ENCODE data around the gene SLC12A4.
"Not testable (repeated sequence)": the region's sequence is repeated elsewhere in the genome, so short reads cannot be mapped to it uniquely, and the experiment has no call there.

The SLC12A4 gene

DNA sequence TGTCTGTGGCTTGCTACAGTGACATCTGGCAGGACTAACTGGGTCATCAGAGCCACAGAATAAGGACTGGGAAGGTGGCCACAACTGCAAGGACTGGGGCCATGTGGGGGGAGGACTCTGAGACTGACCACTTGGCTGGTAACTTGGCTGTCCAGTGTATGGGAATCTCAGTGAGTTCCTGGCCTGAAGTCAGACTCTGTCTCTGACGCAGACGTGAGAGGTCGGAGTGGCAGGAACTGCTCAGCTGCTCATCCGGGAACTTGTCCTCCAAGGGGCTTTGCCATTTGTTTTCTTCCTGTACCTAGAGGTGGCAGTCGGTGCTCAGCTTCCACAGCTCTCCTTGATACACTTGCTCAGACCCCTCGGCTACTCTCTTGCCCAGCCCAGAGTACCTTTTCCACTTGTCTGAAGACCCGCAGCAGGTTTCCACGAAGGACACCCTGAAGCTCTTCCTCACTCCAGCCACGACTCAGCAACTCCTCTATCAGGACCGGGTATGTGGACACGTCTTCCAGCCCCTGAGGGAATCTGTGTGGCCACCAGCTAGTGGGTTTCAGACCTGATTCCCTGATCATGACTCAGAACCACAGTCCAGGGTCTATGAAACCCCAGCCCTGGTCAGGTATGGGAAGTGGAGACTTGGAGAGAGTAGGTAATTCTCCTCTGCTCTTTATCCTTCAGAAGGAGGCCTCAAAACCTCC is 19.2 kb upstream of the SLC12A4 start:
- Histone ChIP-seq H3K4me1 (ENCODE audit: control insufficient read depth, insufficient read depth, low read length) (peaks cover 5% of the 10 kb centered on the region; the same call in 1 of the 2 replicates), H3K27ac (ENCODE audit: low read depth, low read length) (no peak overlapping the region), H3K4me3 (ENCODE audit: low read depth, low read length) (no peak overlapping the region), H3K27me3 (ENCODE audit: control insufficient read depth, insufficient read depth, low read length) (peaks cover 6% of the 10 kb centered on the region), H3K36me3 (ENCODE audit: control insufficient read depth, insufficient read depth, low read length) (no peaks in the 10 kb centered on the region), H3K9ac (ENCODE audit: low read length) (no peak overlapping the region), H3K9me3 (ENCODE audit: control insufficient read depth, insufficient read depth, low read depth, low read length) (no peaks in the 10 kb centered on the region)

DNA sequence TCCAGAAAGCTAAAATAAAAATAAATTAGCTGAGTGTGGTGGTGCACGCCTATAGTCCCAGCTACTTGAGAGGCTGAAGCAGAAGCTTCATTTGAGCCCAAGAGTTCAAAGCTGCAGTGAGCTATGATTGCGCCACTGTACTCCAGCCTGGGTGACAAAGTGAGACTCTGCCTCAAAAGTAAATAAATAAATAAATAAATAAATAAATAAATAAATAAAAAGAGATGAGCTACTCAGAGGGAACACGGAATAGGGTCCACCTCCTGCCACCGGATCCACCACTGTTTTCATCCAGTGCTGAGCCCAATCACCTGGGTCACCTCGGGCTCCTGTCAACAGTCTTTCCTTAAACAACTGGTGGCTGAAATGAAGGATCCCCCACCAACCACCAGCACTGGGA is 18.5 kb upstream of the SLC12A4 start:
- no peak overlapping the region for H3K27ac ChIP-seq (ENCODE audit: low read depth, low read length)
- no peaks in the 10 kb centered on the region for H3K36me3 ChIP-seq (ENCODE audit: control insufficient read depth, insufficient read depth, low read length)
- no peak overlapping the region for H3K9ac ChIP-seq (ENCODE audit: low read length)
- no peaks in the 10 kb centered on the region for H3K27me3 ChIP-seq (ENCODE audit: control insufficient read depth, insufficient read depth, low read length)
- peaks cover 5% of the 10 kb centered on the region; the same call in 1 of the 2 replicates for H3K4me1 ChIP-seq (ENCODE audit: control insufficient read depth, insufficient read depth, low read length)
- H3K4me3 ChIP-seq (ENCODE audit: low read depth, low read length) = no peak overlapping the region
- no peaks in the 10 kb centered on the region for H3K9me3 ChIP-seq (ENCODE audit: control insufficient read depth, insufficient read depth, low read depth, low read length)

DNA sequence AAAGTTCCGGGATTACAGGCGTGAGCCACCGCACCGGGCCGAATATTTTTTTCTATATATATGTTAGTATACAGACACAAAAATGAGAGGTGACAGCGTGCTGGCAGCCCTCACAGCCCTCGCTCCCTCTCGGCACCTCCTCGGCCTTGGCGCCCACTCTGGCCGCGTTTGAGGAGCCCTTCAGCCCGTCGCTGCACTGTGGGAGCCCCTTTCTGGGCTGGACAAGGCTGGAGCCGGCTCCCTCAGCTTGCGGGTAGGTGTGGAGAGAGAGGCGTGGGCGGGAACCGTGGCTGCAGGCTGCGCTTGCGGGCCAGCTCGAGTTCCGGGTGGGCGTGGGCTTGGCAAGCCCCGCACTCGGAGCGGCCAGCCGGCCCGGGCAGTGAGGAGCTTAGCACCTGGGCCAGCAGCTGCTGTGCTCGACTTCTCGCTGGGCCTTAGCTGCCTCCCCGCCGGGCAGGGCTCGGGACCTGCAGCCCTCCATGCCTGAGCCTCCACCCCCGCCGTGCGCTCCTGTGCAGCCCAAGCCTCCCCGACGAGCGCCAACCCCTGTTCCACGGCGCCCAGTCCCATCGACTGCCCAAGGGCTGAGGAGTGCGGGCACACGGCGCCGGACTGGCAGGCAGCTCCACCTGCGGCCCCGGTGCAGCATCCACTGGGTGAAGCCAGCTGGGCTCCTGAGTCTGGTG is 13.7 kb upstream of the SLC12A4 start:
- Histone ChIP-seq H3K9ac (ENCODE audit: low read length) (no peak overlapping the region), H3K4me3 (ENCODE audit: low read depth, low read length) (no peak overlapping the region), H3K27me3 (ENCODE audit: control insufficient read depth, insufficient read depth, low read length) (peaks cover under 1% of the 10 kb centered on the region; the same call in 1 of the 2 replicates), H3K9me3 (ENCODE audit: control insufficient read depth, insufficient read depth, low read depth, low read length) (no peaks in the 10 kb centered on the region), H3K36me3 (ENCODE audit: control insufficient read depth, insufficient read depth, low read length) (no peaks in the 10 kb centered on the region), H3K27ac (ENCODE audit: low read depth, low read length) (no peak overlapping the region), H3K4me1 (ENCODE audit: control insufficient read depth, insufficient read depth, low read length) (peaks cover 5% of the 10 kb centered on the region; the same call in 1 of the 2 replicates)

DNA sequence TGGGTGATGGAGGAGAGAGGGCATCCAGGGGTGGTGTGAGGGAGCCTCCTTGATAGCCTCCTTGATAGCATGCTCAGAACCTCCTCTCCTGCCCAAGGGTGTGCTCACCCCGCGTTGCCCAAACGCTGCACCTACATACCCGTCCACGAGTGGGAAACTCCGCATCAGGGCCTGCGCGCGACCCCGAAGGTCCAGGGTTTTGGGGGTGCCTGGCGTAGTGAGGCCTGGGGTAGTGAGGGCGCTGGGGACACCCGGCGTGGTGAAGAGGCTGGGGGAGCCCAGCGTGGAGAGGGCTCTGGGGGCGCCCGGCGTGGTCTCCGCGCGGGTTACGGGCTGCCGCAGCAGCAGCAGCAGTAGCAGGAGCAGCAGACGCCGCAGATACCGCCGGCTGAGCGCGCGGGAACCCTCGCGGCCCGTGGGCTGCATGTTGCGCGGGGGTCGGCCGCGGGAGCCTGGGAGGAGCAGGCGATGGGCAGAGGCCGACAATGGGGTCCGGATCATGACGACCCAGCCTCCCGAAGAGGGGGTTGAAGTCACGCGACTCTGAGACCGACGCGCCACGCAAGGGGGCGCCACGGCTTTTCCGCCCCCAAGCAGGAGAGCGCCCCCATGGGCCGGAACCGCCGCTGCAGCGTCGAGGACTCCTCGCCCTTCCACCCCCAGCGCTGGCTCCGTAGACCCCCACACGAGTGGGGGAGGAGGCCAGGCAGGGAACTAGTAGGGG is 11.7 kb upstream of the SLC12A4 start, which contains the start of gene DPEP3:
DPEP3 (minus strand) TSS at position 545 of the 724 bp plus-strand sequence; CDS start at position 426, 119 bp downstream.
- Histone ChIP-seq H3K9ac (ENCODE audit: low read length) (no peak within 1 kb of the TSS), H3K4me1 (ENCODE audit: control insufficient read depth, insufficient read depth, low read length) (peaks cover 5% of the 10 kb centered on the region; the same call in 1 of the 2 replicates), H3K27me3 (ENCODE audit: control insufficient read depth, insufficient read depth, low read length) (peaks cover 4% of the 10 kb centered on the region; the same call in 1 of the 2 replicates), H3K36me3 (ENCODE audit: control insufficient read depth, insufficient read depth, low read length) (no peaks in the 10 kb centered on the region), H3K4me3 (ENCODE audit: low read depth, low read length) (peak within 1 kb of the TSS; percentile 15; the same call in 1 of the 2 replicates), H3K27ac (ENCODE audit: low read depth, low read length) (no peak within 1 kb of the TSS), H3K9me3 (ENCODE audit: control insufficient read depth, insufficient read depth, low read depth, low read length) (no peaks in the 10 kb centered on the region)

DNA sequence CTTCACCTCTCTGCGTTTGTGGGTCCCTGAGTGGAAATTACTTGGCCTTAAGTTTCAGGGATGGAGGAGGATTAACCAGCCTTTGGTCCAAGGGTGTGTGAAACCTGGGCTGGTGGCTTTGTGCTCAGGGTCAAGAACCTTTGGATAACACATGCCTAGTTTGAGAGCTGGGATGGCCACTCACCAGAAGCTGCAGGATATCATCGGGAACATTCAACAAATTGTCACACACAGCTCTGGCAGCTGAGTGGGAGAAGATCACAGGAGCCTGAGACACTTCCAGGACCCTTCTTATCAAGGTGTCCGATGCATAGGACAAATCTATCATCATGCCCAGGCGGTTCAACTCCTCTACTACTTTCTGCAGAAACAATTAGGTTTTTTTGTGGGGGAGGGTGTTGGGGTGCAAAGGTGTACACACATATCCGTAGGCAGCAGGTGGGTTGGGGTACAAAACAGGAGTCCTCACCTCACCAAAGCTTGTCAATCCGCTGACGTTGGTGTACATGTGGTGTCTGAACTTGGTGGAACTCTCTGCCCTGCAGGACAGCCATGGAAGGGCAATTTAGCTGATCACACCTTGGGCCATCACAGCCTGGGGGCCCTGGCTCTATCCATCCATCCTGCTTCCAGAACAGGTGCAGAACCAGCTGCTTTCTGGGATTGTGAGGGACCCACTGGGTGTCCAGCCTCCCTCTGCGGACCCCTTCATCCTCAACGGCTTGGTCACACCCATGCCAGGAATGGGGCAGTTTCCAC is 9.2 kb upstream of the SLC12A4 start:
- H3K4me1 ChIP-seq (ENCODE audit: control insufficient read depth, insufficient read depth, low read length) = no peaks in the 10 kb centered on the region
- H3K27me3 ChIP-seq (ENCODE audit: control insufficient read depth, insufficient read depth, low read length) = peaks cover 4% of the 10 kb centered on the region; the same call in 1 of the 2 replicates
- no peaks in the 10 kb centered on the region for H3K9me3 ChIP-seq (ENCODE audit: control insufficient read depth, insufficient read depth, low read depth, low read length)
- no peak overlapping the region for H3K27ac ChIP-seq (ENCODE audit: low read depth, low read length)
- H3K9ac ChIP-seq (ENCODE audit: low read length) = no peak overlapping the region
- H3K36me3 ChIP-seq (ENCODE audit: control insufficient read depth, insufficient read depth, low read length) = no peaks in the 10 kb centered on the region
- H3K4me3 ChIP-seq (ENCODE audit: low read depth, low read length) = no peak overlapping the region

DNA sequence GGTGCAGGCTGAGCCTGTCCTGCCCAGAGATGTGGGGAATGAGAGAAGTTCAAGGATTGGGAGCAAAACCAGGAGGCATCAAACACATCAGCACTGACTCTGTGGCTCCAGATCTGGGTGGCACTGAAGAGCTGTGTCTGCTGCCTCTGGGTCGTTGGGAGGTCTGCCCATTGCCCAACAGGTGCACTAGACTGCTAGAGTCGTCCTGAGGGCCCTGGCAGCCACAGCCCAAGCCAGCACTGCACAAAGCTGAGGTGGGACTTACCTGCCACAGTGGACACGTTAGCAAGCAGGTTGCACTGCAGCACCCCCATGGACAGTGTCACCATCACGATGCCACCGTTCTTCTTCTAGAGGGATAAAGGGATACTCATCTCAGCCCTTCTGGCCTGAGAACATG is 8.6 kb upstream of the SLC12A4 start:
- H3K36me3 ChIP-seq (ENCODE audit: control insufficient read depth, insufficient read depth, low read length) = no peaks in the 10 kb centered on the region
- H3K27ac ChIP-seq (ENCODE audit: low read depth, low read length) = no peak overlapping the region
- no peak overlapping the region for H3K9ac ChIP-seq (ENCODE audit: low read length)
- no peaks in the 10 kb centered on the region for H3K4me1 ChIP-seq (ENCODE audit: control insufficient read depth, insufficient read depth, low read length)
- H3K9me3 ChIP-seq (ENCODE audit: control insufficient read depth, insufficient read depth, low read depth, low read length) = no peaks in the 10 kb centered on the region
- peaks cover 4% of the 10 kb centered on the region; the same call in 1 of the 2 replicates for H3K27me3 ChIP-seq (ENCODE audit: control insufficient read depth, insufficient read depth, low read length)
- no peak overlapping the region for H3K4me3 ChIP-seq (ENCODE audit: low read depth, low read length)

DNA sequence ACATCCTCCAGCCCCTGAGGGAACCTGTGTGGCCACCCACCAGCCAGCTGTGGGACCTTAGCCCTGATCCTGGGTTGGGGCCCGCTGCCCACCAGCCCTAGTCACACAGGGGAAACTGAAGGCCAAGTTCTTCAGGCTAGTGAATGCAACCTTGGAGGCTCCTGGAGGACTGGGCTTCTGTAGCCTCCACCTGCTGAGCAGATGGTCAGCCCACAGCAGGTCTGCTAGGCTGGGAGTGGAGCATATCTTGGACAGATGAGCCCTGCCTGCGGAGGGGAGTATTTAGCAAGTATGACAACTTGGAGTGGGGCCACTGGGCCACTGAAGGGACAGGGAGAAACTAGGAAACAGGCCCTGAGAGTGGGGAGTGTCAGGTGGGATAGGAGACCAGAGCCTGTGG is 7.8 kb upstream of the SLC12A4 start:
- H3K36me3 ChIP-seq (ENCODE audit: control insufficient read depth, insufficient read depth, low read length) = no peaks in the 10 kb centered on the region

DNA sequence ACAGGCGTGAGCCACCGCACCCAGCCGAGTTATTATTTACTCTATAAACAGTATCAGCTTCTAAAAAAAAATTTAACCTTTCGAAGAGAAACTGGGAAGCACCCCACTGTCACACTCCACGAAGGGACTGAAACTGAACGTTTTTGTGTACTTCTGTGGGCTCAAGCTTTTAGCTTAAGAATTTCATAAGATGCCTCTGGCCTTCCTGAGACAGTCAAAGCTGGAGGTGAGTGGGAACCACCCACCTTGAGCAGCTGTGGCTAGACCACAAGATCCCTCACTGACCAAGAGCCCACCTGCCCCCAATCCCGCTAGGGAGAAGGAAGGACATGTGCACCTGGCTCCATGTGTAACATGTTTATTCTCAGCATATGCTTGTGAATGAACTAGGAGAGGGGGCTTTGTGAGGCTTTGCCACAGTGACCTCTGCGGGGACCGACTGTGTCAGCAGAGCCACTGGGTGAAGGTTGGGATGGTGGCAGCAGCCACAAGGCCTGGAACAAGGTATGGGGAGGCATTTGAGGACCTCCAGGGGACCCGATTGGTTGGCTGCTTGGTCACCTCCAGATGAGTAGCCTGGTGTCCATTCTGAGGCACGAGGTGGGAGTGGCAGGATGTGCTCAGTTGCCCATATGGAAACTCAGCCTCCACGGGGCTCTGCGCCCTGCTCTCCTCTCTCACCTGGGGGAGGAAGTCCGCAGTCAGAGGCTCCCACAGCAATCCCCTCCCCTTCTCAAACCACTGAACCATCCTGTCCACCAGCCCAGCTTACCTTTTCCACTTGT is 7.1 kb upstream of the SLC12A4 start:
- Histone ChIP-seq H3K9ac (ENCODE audit: low read length) (no peak overlapping the region), H3K36me3 (ENCODE audit: control insufficient read depth, insufficient read depth, low read length) (no peaks in the 10 kb centered on the region), H3K27me3 (ENCODE audit: control insufficient read depth, insufficient read depth, low read length) (peaks cover 4% of the 10 kb centered on the region; the same call in 1 of the 2 replicates), H3K4me3 (ENCODE audit: low read depth, low read length) (no peak overlapping the region), H3K9me3 (ENCODE audit: control insufficient read depth, insufficient read depth, low read depth, low read length) (no peaks in the 10 kb centered on the region), H3K27ac (ENCODE audit: low read depth, low read length) (no peak overlapping the region), H3K4me1 (ENCODE audit: control insufficient read depth, insufficient read depth, low read length) (no peaks in the 10 kb centered on the region)

More for the DNA sequence above, 7.8 kb upstream of the SLC12A4 start:
- no peak overlapping the region for H3K9ac ChIP-seq (ENCODE audit: low read length)
- H3K4me3 ChIP-seq (ENCODE audit: low read depth, low read length) = no peak overlapping the region
- H3K27ac ChIP-seq (ENCODE audit: low read depth, low read length) = no peak overlapping the region
- H3K9me3 ChIP-seq (ENCODE audit: control insufficient read depth, insufficient read depth, low read depth, low read length) = no peaks in the 10 kb centered on the region
- peaks cover 4% of the 10 kb centered on the region; the same call in 1 of the 2 replicates for H3K27me3 ChIP-seq (ENCODE audit: control insufficient read depth, insufficient read depth, low read length)
- H3K4me1 ChIP-seq (ENCODE audit: control insufficient read depth, insufficient read depth, low read length) = no peaks in the 10 kb centered on the region

DNA sequence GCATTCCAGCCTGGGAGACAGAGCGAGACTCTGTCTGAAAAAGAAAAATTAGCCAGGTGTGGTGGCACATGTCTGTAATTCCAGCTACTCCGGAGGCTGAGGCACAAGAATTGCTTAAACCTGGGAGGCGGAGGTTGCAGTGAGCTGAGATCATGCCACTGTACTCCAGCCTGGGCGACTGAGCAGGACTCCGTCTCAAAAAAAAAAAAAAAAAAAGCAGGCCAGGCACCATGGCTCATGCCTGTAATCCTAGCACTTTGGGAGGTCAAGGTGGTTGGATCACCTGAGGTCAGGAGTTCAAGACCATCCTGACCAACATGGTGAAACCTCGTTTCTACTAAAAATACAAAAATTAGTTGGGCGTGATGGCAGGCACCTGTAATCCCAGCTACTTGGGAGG is 3.8 kb upstream of the SLC12A4 start:
- not testable (repeated sequence) for H3K4me3 ChIP-seq (ENCODE audit: low read depth, low read length); H3K9me3 ChIP-seq (ENCODE audit: control insufficient read depth, insufficient read depth, low read depth, low read length); H3K27me3 ChIP-seq (ENCODE audit: control insufficient read depth, insufficient read depth, low read length); H3K9ac ChIP-seq (ENCODE audit: low read length); H3K36me3 ChIP-seq (ENCODE audit: control insufficient read depth, insufficient read depth, low read length); H3K27ac ChIP-seq (ENCODE audit: low read depth, low read length); H3K4me1 ChIP-seq (ENCODE audit: control insufficient read depth, insufficient read depth, low read length)

DNA sequence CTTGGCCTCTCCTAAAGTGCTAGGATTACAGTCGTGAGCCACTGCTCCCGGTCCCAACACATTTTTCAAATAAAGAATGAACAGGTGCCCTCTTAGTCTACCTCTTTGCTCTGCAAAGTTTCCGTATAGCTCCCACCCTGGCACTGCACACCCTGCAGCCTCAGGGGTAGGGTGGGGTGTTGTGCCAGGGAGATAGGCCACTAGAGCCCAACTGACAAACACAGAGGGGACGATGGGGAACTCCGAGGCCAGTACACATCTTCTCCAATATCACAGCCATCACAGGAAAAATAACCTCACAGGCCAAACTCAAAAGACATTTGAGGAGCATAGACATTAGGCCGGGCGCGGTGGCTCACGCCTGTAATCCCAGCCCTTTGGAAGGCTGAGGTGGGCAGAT is 2.7 kb upstream of the SLC12A4 start:
- no peaks in the 10 kb centered on the region for H3K27me3 ChIP-seq (ENCODE audit: control insufficient read depth, insufficient read depth, low read length)
- H3K9me3 ChIP-seq (ENCODE audit: control insufficient read depth, insufficient read depth, low read depth, low read length) = no peaks in the 10 kb centered on the region
- no peak overlapping the region for H3K9ac ChIP-seq (ENCODE audit: low read length)
- peaks cover 17% of the 10 kb centered on the region for H3K4me1 ChIP-seq (ENCODE audit: control insufficient read depth, insufficient read depth, low read length)
- H3K4me3 ChIP-seq (ENCODE audit: low read depth, low read length) = no peak overlapping the region
- no peak overlapping the region for H3K27ac ChIP-seq (ENCODE audit: low read depth, low read length)
- no peaks in the 10 kb centered on the region for H3K36me3 ChIP-seq (ENCODE audit: control insufficient read depth, insufficient read depth, low read length)
